HG03103 (cell line): ENCODE data around the gene PTPRN2.

Experiments used
- ATAC-seq: cut with Tn5 transposase; IDR thresholded peaks from one replicate; pipeline ENCODE4 v1.9.1; 2021; ENCODE audit warnings: low read depth; ENCODE audit not compliant: unreplicated experiment

Gene PTPRN2

GRCh38 chr7:157877298-157878090, 710.1 kb downstream of the PTPRN2 start:
- no peak for ATAC-seq

GRCh38 chr7:157876469-157877285, 710.9 kb downstream of the PTPRN2 start:
- no peak for ATAC-seq

- no peak for ATAC-seq
Measured at GRCh38 chr7:157875230-157876179, 712.1 kb downstream of the PTPRN2 start.

GRCh38 chr7:157874870-157875229, 712.8 kb downstream of the PTPRN2 start:
- no peak for ATAC-seq

GRCh38 chr7:157874208-157874816, 713.3 kb downstream of the PTPRN2 start:
- no peak for ATAC-seq

- no peak for ATAC-seq
Measured at GRCh38 chr7:157873664-157874063, 714.0 kb downstream of the PTPRN2 start.

- no peak for ATAC-seq
Measured at GRCh38 chr7:157873181-157873580, 714.4 kb downstream of the PTPRN2 start.

GRCh38 chr7:157872447-157872846, 715.2 kb downstream of the PTPRN2 start:
- no peak for ATAC-seq

- no peak for ATAC-seq
Measured at GRCh38 chr7:157871681-157872080, 715.9 kb downstream of the PTPRN2 start.

GRCh38 chr7:157870644-157871290, 716.9 kb downstream of the PTPRN2 start:
- no peak for ATAC-seq

- no peak for ATAC-seq
Measured at GRCh38 chr7:157869793-157870192, 717.8 kb downstream of the PTPRN2 start.

- no peak for ATAC-seq
Measured at GRCh38 chr7:157867685-157868305, 719.8 kb downstream of the PTPRN2 start.

GRCh38 chr7:157866336-157866924, 721.2 kb downstream of the PTPRN2 start:
- no peak for ATAC-seq

- ATAC-seq: no peak
Measured at GRCh38 chr7:157865351-157866165, 722.1 kb downstream of the PTPRN2 start.

GRCh38 chr7:157864911-157865310, 722.7 kb downstream of the PTPRN2 start:
- no peak for ATAC-seq

- ATAC-seq: no peak
Measured at GRCh38 chr7:157863906-157864810, 723.5 kb downstream of the PTPRN2 start.

GRCh38 chr7:157863176-157863575, 724.4 kb downstream of the PTPRN2 start:
- no peak for ATAC-seq
